ENCODE results near the gene NDUFS1.

GRCh38 chr2:206096876-206097275 is 62.4 kb downstream of the NDUFS1 start:
- TF ChIP-seq CTCF (IDR thresholded peaks at IDR 0.05; ENCODE audit: low read depth, low read length): no peak
- TF ChIP-seq EZH2phosphoT487 (IDR thresholded peaks at IDR 0.05; ENCODE audit: low read depth): no peak
